NCI-H460 (cell line): ENCODE measurements around the gene STIM1. TPM values are rescaled to one million over a fixed set of nuclear protein-coding genes. Genes with fewer than 3 reads are reported as not detected.
"Not testable (repeated sequence)": the region's sequence is repeated elsewhere in the genome, so short reads cannot be mapped to it uniquely, and the experiment has no call there.

Experiments used
- DNase-seq: peaks from one replicate; pipeline ENCODE4 v3.0.0-alpha.2; 2016; ENCODE audit warnings: low read depth; ENCODE audit errors: extremely low read depth
- total RNA-seq: library from RNA; depleted of rRNA; stranded (reverse); fragments of >200 nt; shearing (Covaris generic); gene quantifications from 2 replicates; pipeline ENCODE4 v1.2.3, GENCODE V29; 2014

STIM1 gene
- total RNA-seq, 1 experiment from 2014 or later, result 11.4 TPM

DNA sequence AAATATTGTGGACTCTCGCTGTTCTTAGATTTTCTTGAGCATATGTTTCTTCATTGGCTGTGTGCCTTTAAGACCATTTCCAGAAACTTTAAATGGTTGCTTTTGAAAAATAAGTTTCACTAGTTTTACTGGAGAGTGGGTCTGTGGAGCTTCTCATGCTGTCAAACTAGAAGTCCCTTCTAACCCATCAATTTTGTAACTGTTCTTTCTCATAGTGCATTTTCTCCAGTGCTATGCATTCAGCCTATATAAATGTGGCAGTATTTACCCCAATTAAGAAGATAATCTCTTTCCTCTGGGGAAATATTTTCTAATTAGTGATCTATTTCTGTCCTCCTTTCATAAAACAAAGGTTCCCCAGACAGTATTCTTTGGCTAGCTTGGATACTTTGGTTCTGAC lies 141.2 kb downstream of the STIM1 start:
- no peak for DNase-seq

DNA sequence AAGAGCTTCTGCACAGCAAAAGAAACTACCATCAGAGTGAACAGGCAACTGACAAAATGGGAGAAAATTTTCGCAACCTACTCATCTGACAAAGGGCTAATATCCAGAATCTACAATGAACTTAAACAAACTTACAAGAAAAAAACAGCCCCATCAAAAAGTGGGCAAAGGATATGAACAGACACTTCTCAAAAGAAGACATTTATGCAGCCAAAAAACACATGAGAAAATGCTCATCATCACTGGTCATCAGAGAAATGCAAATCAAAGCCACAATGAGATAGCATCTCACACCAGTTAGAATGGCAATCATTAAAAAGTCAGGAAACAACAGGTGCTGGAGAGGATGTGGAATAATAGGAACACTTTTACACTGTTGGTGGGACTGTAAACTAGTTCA lies 149.3 kb downstream of the STIM1 start:
- not testable (repeated sequence) for DNase-seq

DNA sequence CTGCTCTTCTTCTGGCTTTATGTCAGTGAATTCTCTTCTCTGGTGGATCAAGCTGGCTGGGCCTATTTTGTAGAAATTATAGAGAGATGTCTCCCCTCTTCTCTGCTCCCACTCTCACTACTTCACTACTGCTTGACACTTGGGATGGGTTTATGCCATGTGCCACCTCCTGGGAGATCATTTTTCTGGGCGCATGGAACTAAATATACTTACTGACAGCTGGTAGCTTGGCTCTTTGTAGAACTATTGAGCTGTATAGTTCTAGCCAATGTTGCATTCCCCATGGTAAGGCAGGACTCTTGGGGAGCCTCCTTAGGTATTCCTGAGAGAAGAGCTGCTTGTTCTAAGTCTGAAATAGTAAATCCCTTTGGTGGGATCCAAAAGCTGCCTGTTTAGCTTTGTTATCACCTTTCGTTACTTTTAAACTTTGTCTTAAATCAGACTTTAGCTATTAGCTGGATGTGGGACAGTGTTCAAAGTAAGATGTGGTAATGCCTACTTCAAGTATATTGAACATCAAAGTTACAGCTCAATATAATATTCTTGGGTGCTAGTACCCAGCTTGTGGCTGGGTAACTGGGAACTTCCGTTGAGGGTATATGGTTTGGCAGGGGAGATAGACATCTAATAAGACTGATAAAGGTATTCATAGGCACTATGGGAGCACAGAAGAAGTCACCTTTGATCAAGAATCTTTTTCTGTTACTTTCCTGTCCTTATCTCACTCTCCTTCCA lies 151.6 kb downstream of the STIM1 start:
- no peak for DNase-seq

DNA sequence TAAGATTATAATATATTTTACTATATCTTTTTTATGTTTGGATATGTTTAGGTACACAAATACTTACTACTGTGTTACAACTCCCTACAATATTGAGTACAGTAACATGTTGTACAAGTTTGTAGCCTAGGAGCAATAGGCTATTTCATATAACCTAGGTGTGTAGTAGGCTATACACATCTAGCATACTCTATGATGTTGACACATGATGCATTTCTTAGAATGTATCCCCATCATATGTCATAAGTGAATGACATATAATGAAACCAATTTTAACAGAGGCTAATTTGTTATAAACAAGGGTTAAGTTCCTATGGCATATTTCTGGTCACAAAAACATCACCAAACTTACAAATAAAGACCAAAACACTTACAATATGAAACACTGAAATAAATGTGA lies 152.7 kb downstream of the STIM1 start:
- DNase-seq, result no peak

DNA sequence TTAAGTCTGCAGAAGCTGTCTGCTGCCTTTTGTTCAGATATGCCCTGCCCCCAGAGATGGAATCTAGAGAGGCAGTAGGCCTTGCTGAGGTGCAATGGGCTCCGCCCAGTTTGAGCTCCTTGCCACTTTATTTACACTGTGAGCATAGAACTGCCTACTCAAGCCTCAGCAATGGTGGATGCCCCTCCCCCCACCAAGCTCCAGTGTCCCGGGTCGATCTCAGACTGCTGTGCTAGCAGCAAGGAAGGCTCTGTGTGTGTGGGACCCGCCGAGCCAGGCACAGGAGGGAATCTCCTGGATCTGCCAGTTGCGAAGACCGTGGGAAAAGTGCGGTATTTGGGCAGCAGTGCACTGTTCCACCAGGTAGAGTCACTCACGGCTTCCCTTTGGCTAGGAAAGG lies 161.1 kb downstream of the STIM1 start:
- DNase-seq, result not testable (repeated sequence)

DNA sequence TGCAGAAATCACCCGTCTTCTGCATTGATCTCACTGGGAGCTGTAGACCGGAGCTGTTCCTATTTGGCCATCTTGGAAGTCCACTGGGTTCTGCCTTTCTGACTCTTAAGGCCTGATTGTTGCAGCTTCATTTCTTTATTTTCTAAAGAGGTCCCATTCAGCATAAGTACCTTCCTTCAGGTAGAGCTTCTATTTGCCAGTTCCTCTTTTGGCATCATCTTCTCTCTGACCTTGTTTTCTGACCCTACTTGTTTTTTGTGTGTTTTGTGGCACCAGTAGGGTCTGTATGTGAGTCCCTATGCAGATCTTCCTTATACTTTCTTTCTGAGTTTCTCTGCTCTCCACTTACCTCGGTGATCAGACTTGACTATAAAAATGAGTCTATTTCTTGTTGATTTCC lies 161.7 kb downstream of the STIM1 start:
- no peak for DNase-seq

DNA sequence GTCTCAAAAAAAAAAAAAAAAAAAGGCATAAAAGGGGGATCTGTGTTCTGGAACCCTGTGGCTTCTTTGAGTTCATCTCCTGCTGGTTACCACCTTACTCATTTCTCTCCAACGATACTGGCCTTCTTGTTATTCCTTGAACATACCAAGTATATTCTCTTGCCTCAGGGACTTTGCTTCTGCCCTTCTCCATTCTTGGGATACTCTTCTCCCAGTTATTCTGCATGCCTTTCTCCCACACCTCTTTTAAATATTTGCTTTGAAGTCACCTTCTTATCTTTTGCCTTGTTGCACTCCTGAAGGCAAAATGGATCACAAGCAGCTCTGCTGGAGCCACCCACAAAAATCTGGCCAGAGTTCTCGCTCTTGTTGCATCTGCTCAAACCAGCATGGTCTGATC lies 163.2 kb downstream of the STIM1 start:
- DNase-seq, result no peak

DNA sequence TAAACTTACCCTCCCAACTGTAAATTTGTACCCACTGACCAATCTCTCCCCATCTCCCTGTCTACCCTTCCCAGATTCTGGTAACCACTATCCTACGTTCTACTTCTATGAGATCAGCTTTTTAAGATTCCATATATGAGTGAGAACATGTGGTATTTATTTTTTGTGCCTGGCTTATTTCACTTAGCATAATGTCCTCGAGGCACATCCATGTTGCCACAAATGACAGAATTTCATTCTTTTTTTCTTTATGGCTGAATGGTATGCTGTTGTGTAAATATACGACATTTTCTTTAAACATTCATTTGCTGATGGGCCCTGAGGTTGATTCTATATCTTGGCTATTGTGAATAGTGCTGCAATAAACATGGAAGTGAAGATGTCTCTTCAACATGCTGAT lies 164.4 kb downstream of the STIM1 start:
- DNase-seq, result no peak

DNA sequence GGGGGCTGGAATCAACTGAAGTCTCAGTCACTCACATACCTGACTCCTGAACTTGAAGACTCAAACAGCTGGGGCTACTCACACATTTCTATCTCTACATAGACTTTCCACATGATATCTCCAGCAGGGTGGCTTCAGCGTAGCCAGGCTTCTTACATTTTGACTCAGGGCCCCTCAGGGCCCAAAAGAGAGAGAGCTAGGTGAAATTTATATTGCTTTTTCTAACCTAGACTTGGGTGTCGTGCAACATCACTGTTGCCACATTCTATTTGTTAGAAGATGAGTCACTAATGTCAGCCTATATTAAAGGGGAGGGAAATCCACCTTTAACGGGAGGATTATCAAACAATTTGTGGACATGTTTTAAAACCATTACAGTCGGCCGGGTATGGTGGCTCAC lies 167.2 kb downstream of the STIM1 start:
- no peak for DNase-seq

DNA sequence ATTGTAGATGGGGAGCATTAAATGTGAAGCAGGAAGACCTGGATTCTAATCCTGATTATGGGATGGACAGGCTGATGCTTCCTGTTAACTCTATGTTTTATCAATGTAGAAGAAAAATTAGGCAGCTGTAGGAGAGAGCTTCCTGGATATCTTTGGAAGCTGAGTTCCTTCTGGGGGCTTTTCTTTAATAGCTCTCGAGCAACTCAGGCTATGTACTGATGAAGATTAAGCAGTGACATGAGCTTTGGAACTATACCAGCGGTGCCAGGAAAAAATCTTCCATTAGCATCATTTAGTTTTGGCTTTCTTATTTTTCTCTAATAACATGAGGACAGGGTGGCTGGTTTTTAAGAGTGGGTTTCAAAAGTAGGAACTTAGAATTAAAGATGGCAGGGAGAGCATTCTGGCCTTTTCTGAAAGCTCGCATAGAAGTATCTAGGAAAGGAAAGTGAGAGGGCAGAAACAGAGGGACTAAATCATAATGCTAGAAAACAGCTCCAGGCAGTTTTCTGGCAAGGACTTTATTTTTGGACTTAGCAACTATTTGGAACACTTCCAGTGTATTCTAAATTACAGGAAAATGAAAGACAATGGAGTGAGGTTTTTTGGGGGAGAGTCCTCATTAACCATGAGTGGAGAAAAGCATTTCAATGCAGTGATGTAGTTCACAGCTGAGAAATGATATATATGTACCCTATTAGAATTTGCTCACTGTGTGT lies 169.9 kb downstream of the STIM1 start:
- DNase-seq, result no peak

DNA sequence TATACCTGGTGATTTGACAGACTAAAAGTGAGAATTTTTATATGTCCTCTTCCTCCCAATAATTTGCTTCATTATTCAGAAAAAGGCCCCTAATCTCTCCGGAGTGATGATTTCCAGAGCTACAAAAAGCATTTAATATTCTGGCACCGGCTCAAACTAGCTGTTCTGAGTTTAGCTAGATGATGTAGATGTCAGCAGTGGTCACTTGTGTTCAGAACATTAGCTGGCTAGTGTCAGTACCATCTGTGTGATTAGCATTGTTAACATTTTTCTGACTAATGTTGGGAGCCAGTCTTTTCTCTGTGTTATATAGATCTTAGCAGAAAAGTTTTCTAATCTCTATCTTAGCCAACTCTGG lies 170.5 kb downstream of the STIM1 start:
- DNase-seq, result no peak

DNA sequence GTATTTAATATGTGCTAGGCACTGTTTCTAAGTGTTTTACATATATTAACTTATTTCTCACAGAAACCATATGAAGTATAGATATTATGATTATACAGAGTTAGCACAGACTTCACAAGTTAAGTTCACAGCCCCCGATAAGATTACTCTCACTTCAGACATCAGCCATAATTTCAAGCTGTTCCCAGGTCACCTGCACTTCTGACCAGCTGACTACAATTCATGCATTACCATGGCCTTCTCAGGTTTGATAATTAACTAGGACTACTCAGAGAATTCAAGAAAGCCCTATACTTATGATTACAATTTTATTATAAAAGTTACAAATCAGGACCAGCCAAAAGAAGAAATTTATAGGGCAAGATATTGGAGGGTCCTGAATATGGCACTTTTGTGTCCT lies 170.9 kb downstream of the STIM1 start:
- no peak for DNase-seq

DNA sequence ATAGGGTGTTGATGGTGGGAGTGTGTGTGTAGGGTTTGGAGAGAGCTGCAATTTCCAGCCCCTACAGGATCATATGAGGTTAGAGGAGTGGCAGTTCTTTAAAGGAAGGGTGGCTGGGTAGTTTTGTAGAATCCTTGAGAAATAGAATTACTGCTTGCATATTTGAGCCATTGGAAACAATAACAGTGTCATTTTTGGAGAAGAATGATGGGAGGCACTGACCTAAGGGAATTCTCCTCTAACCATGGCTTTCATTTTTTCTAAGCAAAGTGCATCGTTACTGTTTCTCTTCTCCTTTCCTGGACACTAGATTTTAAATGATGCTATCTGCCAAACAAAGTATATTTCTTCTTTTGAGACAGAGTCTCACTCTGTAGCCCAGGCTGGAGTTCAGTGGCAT lies 172.3 kb downstream of the STIM1 start:
- DNase-seq, result no peak

DNA sequence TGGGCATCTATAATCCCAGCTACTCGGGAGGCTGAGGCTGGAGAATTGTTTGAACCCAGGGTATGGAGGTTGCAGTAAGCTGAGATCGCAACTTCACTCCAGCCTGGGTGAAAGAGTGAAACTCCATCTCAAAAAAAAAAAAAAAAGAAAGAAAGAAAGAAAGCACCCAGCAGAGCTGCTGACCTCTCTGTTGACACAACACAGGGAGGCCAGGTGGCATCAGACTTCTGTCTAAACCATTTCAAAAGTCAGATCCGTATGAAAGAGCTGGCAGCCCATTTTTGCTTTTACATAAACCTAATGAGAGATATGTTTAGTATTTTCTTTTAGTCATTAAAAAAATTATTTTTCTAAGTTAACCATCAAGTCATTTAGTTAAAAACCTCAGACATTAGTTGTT lies 174.7 kb downstream of the STIM1 start:
- no peak for DNase-seq

DNA sequence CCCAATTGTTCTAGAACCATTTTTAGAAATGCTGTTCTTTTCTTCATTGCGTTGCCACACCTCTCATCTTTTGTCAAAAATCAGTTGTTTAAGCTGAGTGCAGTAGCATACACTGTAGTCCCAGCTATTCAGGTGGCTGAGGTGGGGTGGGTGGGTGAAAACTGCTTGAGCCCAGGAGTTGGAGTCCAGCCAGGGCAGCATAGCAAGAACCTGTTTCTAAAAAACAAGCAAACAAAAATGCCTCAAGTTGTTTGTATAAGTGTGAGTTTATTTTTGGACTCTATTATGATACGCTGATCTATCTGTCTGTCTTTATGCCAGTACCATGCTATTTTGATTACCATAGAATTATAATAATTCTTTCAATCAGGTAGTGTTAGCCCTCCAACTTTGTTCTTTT lies 176.6 kb downstream of the STIM1 start:
- no peak for DNase-seq

DNA sequence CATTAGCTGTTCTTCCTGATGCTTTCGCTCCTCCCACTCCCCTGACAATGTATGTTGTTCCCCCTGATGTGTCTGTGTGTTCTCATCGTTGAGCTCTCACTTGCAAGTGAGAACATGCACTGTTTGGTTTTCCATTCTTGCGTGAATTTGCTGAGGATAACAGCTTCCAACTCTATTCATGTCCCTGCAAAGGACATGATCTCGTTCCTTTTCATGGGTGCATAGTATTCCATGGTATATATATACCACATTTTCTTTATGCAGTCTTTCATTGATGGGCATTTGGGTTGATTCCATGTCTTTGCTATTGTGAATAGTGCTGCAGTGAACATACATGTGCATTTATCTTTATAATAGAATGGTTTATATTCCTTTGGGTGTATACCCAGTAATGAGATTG lies 180.5 kb downstream of the STIM1 start:
- DNase-seq, result no peak

DNA sequence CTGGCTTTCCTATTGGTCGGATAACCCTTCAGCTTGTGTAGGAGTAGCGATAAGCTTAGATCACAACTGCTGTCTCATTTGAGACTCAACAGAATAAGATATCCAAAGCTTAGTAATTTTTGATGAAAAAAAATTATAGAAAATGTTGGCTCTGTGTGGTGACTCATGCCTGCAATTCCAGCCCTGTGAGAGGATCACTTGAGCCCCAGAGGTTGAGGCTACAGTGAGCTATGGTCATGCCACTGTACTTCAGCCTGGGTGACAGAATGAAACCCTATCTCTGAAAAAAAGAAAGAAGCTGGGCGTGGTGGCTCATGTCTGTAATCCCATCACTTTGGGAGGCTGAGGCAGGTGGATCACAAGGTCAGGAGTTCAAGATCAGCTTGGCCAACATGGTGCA lies 183.5 kb downstream of the STIM1 start:
- DNase-seq, result no peak

DNA sequence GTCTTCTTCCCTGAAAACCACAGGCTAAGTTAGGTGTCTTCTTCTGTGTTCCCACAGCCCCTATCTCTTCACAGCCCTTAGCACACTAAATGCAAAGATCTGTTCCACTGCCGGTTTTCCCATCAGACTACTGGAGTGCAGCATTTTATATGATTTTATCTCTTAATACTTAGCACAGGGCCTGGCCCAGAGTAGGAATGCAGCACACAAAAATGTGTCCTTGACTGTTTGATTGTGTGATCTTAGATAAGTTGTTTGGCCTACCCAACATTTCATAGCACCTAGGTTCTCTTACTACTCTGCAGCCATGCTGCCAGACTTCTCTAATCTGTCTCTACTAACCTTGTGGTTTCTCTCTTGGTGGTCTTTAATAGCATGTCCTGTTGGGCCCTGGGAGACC lies 185.0 kb downstream of the STIM1 start:
- no peak for DNase-seq

DNA sequence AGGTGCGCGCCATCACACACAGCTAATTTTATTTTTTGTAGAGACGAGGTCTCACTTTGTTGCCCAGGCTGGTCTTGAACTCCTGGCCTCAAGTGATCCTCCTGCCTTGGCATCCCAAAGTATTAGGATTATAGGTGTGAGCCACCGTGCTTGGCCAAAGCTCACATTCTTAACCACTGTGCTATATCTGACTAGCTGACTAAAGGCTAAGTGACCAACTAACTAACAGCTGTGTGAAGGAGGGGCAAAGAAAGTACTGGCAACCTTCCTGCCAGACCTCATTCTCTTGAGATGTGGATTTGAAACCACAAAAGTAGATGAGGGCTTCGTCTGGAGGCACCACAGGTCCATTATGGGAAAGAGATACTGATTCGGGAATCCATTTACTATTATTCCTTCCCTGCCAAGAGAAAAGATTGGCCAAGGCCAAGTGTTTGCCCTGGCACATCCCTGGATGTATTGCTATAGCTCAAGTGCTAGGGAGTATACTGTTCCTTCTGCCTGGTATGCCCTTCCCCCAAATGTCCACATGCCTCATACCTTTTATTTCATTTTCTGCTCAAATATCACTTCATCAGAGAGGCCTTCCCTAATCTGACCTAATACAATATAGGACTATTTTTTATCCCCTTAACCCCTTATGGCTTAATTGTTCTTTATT lies 186.4 kb downstream of the STIM1 start:
- DNase-seq, result no peak

DNA sequence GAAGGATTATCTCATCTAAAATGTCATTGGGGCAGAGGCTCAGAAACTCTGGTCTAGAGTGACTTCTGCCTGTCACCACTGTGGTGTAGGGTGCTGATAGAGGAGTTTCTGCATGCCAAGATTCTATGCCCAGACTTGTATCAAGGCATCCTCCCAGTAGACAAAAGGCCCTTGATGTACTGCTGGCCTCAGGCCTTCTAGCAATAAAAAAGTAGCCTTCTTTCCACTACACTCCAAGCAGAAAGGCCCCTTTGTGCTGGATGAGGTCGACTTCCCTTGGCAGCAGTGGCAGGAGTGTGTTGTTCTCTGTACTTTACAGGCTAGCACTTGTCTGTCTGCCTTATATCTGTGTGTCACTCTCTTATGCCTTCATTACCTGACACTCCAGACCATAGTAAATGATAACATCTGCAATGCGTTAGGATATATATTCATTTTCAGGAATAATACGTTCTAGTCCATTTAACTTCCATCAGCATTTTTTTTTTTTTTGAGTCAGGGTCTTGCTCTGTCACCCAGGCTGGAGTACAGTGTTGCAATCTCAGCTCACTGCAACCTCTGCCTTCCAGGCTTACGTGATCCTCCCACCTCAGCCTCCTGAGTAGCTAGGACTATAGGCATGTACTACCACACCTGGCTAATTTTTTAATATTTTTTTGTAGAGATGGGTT lies 189.6 kb downstream of the STIM1 start:
- DNase-seq, result no peak

DNA sequence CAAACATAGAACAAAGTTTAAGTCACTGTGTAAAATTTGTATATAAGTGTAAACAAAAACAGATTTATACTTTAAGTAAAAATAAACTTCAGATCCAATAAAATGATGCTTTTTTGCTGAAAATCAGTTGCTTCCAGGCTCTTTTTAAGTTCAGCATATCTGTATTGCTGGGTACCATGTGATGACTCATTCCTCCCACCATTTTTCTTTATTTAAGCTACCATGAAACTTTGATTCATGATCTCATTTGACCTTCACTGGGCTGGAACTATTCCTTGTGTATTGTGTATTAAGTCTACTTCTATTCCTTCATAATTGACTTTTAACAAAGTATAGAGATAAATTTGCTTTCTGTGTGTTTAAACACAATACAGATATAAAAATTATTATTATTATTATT lies 192.9 kb downstream of the STIM1 start:
- DNase-seq, result no peak

DNA sequence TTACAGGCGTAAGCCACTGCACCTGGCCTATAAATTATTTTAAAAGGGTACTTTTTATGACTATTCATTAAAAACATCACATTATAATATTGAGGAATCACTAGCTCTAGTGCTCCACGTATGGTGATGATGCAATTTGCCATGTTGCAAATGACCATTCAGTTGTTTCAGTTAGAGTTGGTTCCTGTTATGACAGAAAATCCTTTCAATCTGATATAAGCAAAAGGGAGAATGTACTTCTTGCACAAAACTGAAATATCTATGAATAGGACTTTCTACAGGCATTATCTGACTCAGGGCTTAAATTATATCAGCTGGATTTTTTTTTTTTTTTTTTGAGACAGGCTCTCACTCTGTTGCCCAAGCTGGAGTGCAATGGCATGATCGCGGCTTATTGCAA lies 193.5 kb downstream of the STIM1 start:
- no peak for DNase-seq
